Cardiac fibroblast (primary cell): ENCODE results near the gene ADAR.
A peak's percentile ranks its signal among the peaks of the same experiment; 100 is the strongest.

Experiments used
- DNase-seq, 2 donors: peaks; one replicate each; pipeline versions ENCODE4 v3.0.0 to v3.0.0-alpha.2; 2010; ENCODE audit warnings: low read depth in 2 of 2
- H3K4me3 ChIP-seq, 2 donors: replicated peaks in 1 of 2; 1 replicate in 1 of 2; 2 replicates in 1 of 2; pipeline ENCODE4 v1.5.1; 2011; ENCODE audit warnings: low read depth in 2 of 2, low read length in 2 of 2, mild to moderate bottlenecking in 2 of 2, moderate library complexity in 1 of 2
- TF ChIP-seq, protein P1 (sequence below): IDR thresholded peaks from one replicate; pipeline ENCODE4 v1.5.1; 2011; ENCODE audit warnings: low read depth, mild to moderate bottlenecking, low read length, inconsistent platforms

The ADAR gene

DNA sequence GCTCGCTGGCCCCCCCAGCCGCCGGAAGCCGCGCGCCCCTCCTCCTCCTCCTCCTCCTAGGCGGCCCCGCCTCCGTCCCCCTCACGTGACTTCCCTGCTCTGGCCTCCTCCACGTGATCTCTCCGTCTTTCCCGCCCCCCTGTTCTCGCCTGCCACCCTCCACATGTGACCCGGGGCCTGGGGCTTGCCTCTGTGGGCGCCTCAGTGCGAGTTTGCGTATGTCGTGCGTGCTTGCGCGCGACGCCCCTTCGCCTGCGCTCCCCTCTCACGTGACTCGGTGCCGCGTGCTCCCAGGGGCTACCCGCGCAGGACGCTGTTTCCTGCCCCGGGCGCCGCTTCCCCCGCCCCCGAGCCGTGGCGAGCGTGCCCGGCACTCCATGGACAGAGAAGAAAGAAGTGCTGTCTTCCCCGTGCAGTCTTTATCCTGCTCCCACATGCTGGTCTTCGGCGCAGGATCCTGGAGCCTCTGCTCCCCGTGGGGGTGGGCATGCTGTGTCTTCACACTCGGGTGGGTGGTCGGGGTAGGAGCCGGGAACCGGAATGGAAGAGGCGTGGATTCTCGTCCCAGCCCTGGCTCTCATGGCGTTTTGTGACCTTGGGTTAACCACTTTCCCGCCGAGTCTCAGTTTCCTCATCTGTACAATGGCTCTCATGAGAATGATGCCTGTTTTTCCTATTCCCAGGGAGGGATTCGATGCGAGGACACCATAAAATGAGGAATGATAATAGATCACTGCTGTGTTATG lies 49.1 kb downstream of the ADAR start:
- peak; percentile 98 to 100 for DNase-seq
- TF ChIP-seq, protein P1, sequence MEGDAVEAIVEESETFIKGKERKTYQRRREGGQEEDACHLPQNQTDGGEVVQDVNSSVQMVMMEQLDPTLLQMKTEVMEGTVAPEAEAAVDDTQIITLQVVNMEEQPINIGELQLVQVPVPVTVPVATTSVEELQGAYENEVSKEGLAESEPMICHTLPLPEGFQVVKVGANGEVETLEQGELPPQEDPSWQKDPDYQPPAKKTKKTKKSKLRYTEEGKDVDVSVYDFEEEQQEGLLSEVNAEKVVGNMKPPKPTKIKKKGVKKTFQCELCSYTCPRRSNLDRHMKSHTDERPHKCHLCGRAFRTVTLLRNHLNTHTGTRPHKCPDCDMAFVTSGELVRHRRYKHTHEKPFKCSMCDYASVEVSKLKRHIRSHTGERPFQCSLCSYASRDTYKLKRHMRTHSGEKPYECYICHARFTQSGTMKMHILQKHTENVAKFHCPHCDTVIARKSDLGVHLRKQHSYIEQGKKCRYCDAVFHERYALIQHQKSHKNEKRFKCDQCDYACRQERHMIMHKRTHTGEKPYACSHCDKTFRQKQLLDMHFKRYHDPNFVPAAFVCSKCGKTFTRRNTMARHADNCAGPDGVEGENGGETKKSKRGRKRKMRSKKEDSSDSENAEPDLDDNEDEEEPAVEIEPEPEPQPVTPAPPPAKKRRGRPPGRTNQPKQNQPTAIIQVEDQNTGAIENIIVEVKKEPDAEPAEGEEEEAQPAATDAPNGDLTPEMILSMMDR = no peak
- H3K4me3 ChIP-seq = peak overlapping the region; percentile 59 to 83

DNA sequence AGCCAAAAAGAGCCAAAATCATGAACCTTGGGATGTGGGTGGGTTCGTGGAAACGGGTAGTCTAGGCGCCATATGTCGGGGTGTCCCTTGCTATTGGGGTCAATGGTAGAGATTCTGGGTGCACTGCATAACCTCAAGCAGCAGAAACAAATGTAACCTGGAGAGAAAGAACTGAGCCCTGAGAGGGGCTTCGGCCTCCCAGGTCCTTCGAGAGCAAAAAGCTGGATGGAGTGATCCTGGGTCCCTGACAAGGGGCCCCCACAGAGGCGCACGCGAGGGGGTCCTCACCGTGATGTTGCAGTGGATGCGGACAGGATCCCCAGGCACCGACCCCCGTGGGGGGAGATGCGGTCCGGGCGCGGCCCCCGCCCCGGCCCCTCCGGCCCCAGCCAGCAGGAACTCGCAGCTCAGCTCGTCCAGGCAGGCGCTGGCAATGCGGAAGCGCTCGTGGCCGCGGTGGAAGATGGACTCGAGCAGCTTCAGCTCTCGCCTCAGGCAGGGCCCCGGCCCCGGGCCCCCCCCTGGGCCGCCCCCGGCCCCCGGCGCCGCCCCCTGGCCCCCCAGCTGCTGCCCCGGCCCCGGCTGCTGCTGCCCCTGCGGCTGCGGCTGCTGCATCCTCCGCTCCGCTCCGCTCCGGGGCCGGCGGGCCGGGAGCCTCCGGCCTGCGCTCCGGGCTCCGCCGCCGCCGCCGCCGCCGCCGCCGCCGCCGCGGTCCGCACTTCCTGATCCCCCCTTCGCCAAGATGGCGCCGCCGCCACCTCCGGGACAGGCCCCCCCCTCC lies 49.9 kb downstream of the ADAR start, which contains the start of gene UBE2Q1:
Gene UBE2Q1 (minus strand): TSS at position 724 of the 781 bp plus-strand sequence. CDS start 109 bp downstream, at position 615.
- peak; percentile 24 to 29 for DNase-seq
- H3K4me3 ChIP-seq = peak within 1 kb of the TSS; percentile 79 to 83
- TF ChIP-seq, protein P1 = no peak

DNA sequence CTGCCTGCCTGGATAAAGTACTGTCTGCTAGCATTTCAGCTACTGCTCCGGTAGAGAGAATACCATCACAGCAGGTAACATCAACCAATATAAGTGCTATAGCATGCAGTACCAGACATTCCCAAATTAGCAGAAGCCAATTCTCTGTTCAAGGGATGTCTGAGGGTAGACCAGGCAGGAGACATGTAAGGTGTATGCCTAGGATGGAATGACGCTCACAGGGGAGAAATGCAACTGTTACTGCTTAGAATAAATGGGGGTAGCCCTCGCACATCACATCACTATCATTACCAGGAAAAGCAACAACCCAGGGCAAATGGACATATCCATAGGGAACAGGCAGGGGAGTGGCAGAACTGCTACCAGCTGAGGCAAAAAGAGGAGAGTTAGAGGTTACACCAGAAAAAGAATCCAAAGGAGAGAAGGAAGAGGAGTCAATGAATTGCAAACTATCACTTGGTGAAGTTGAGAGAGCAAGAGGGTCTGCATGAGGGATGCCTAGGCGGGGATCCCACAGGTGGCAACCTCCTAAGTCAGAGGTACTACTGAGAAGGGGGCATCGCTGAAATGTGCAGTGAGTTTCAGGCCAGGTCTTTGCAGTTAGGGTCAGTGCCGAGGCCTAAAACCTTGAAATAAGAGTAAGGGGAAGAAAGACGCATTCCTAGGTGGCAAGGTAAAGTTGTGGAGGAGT lies 50.6 kb downstream of the ADAR start:
- DNase-seq = no peak
- H3K4me3 ChIP-seq = peak overlapping the region; percentile 79 to 83
- TF ChIP-seq, protein P1 = no peak

DNA sequence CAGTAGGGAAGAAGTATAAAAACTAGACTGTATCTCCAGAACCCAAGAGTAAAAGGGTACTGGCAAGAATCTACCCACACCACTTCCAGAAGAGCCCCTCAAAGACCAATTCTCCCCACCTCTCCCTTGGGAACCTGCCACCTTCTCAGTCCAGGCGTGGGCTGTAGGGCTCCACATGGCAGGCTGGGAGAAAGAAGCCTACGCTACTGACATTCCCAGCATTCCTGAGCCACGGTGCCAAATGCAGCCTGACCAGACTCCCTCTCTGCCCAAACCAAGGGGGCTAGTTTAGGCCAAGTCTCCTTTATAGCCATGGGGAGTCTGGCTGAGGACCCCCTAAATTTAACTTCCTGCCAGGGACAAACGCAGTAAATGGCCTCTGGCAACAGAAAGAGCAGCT lies 51.6 kb downstream of the ADAR start:
- DNase-seq = peak; percentile 22 to 59
- peak overlapping the region; percentile 79 to 83 for H3K4me3 ChIP-seq
- TF ChIP-seq, protein P1 = no peak

DNA sequence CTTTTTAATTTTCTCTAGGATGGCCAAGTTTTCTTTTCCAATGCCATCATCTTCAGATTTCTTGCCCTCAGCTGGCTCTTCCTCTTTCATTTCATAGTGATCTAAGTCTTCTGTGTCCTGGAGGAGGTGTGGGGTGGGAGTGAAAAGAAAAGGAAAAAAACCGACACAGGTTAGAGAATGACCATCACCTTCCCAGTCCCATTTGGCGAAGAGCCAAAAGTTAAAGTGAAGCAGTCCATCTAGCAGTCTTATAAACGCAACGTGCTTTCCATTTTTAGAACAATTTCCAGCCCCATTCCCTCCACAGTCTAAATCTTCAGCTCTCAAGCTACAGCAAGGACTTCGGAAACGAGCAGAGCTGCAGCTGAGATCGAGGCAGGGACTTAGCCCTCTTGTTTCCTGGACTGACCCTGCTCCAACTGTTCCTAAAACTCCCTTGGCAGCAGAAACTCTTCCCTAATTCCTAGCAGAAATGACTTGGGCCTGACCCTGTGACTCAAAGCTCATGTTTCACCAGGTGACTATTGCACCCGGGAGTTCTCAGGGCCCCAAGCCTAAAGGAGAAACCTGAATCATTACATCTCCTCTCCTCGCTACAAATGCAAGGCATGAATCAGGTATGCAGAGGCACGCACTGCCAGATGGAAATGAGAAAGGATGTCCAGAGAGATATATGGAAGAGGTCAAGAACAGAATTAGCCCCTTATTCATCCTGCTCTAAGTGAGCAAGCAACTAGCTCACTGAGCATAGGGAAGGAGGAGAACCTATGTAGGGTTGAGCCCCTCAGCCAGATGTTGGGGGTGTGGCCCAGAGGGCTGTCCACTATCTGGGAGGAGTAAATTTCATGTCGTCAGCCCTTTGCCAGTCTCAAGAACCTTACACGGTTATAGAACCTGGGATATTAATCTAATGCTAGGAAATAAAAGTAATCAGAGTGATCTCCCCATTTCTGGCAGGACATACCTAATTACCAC lies 54.6 kb downstream of the ADAR start:
- H3K4me3 ChIP-seq = no peak overlapping the region
- TF ChIP-seq, protein P1 = no peak
- DNase-seq = no peak

- DNase-seq = no peak
- H3K4me3 ChIP-seq = no peak overlapping the region
- TF ChIP-seq, protein P1 = no peak
These were observed 56.0 kb downstream of the ADAR start for GRCh38 chr1:154552036-154552435.
